Esophagus (tissue), 2 donors: Measurements from ENCODE around the gene NLGN2. TPM values are rescaled to one million over a fixed set of nuclear protein-coding genes. Genes with fewer than 3 reads are reported as not detected.

ENCODE experiments used
- H3K27ac ChIP-seq, 2 donors: one replicate each; pipeline ENCODE4 v1.5.1; 2013; ENCODE audit warnings: low read depth in 2 of 2, mild to moderate bottlenecking in 2 of 2, inconsistent platforms in 1 of 2, low read length in 1 of 2, moderate library complexity in 1 of 2
- H3K27me3 ChIP-seq, 2 donors: one replicate each; pipeline ENCODE4 v1.6.1; 2013; ENCODE audit warnings: low read length in 2 of 2, control low read depth in 1 of 2, mild to moderate bottlenecking in 1 of 2; ENCODE audit not compliant: insufficient read depth in 2 of 2, control insufficient read depth in 1 of 2
- H3K36me3 ChIP-seq, 2 donors: one replicate each; pipeline ENCODE4 v1.6.1; 2013; ENCODE audit warnings: low read length in 1 of 2; ENCODE audit not compliant: control insufficient read depth in 2 of 2, insufficient read depth in 2 of 2
- H3K4me1 ChIP-seq, 2 donors: one replicate each; pipeline ENCODE4 v1.6.1; 2013; ENCODE audit warnings: low read length in 1 of 2; ENCODE audit not compliant: control insufficient read depth in 2 of 2, insufficient read depth in 2 of 2
- H3K4me3 ChIP-seq, 2 donors: one replicate each; pipeline ENCODE4 v1.5.1; 2013; ENCODE audit warnings: low read length in 2 of 2, mild to moderate bottlenecking in 2 of 2, low read depth in 1 of 2, moderate library complexity in 1 of 2
- H3K9me3 ChIP-seq, 2 donors: one replicate each; pipeline ENCODE4 v1.6.1; 2013; ENCODE audit warnings: mild to moderate bottlenecking in 2 of 2, low read depth in 1 of 2, low read length in 1 of 2, moderate library complexity in 1 of 2; ENCODE audit not compliant: control insufficient read depth in 2 of 2, insufficient read depth in 1 of 2
- WGBS, 2 donors: extraction: QIAGEN DNeasy Blood & Tissue Kit; methylation state at CpG; one replicate each; pipeline ENCODE4 v1.1.7; 2013; 5-methylcytosine and 5-hydroxymethylcytosine counted together
- polyA plus RNA-seq, 2 donors: library from polyadenylated mRNA; stranded (reverse); fragments of 200-250 nt; gene quantifications; one replicate each; pipeline ENCODE4 v1.2.3, GENCODE V29; 2013
- donor health status: healthy with polysubstance abuse.
- donor health status: Bipolar disorder and iron deficiency.

NLGN2 gene
- polyA plus RNA-seq, 2 donors, result 4.2 to 5.5 TPM

DNA sequence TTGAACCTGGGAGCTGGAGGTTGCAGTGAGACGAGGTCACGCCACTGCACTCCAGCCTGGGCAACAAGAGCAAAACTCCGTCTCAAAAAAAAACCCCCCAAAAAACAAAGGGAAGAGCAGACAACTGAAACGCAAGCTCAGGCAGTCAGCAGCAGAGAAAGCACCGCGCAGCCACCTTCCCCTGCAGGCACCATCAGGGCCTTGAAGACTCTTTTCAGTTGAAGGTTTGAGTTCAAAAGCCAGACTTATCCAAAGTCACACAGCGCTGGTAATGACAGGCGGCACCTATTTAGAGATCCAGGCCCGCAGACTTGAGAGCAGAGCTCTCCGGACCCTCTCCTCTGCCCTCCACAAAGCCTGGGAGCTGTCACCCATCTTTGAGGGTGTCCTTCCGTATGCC, 60.6 kb downstream of the NLGN2 start:
- Histone ChIP-seq H3K4me3 (no peak overlapping the region), H3K27me3 (no peaks in the 10 kb centered on the region), H3K36me3 (peaks cover 0 to 21% of the 10 kb centered on the region in 2 donors), H3K27ac (no peak overlapping the region), H3K9me3 (peaks cover 0 to 2% of the 10 kb centered on the region in 2 donors), H3K4me1 (peaks cover 0 to 3% of the 10 kb centered on the region in 2 donors)
- 88 to 93% methylated on average over 11 of the region's 11 CpGs for WGBS, 2 donors

DNA sequence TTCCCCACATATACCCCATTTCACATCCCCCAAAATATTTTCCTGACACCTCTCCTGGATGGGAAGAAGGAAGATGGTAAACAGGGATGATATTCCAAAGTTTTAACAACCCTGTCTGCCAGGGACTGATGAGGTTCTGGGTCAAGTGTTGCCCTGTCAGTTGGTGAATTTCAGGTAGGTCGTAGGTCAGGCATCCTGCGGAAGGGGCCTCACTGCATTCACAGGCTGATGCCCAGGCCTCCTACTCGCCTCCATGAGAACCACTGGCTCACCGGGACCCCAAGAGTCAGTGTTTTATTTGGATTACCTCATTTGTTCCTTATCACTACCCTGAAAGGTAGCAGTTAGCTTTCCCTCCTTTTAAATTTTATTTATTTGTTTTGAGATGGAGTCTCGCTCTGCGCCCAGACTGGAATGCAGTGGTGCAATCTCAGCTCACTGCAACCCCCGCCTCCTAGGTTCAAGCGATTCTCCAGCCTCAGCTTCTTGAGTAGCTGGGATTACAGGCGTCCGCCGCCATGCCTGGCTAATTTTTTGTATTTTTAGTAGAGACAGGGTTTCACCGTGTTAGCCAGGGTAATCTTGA, 61.3 kb downstream of the NLGN2 start:
- Histone ChIP-seq H3K4me3 (no peak overlapping the region), H3K4me1 (peaks cover 0 to 3% of the 10 kb centered on the region in 2 donors), H3K27ac (no peak overlapping the region), H3K9me3 (peaks cover 0 to 2% of the 10 kb centered on the region in 2 donors), H3K27me3 (no peaks in the 10 kb centered on the region), H3K36me3 (peaks cover 0 to 15% of the 10 kb centered on the region in 2 donors)
- WGBS, 2 donors, result 77 to 82% methylated on average over 12 of the region's 12 CpGs

Other genes with a start within 250 kb of the NLGN2 start
- 1 to 10 TPM in 1 of 2 donors, under 1 TPM in 1; 0.84 to 2.0 TPM for gene ASGR1, start 228.5 kb upstream of the NLGN2 start, polyA plus RNA-seq
- gene DLG4, start 188.0 kb upstream of the NLGN2 start, polyA plus RNA-seq, result 10 to 100 TPM in 1 of 2 donors, 1 to 10 TPM in 1; 3.2 to 11.8 TPM
- gene ACADVL, start 187.9 kb upstream of the NLGN2 start, polyA plus RNA-seq, result 100 to 1,000 TPM; 484 to 979 TPM
- 10 to 100 TPM; 20.8 to 32.2 TPM for gene DVL2, start 173.3 kb upstream of the NLGN2 start, polyA plus RNA-seq
- gene PHF23, start 168.4 kb upstream of the NLGN2 start, polyA plus RNA-seq, result 10 to 100 TPM; 22.4 to 29.6 TPM
- 100 to 1,000 TPM; 354 to 393 TPM for gene GABARAP, start 165.4 kb upstream of the NLGN2 start, polyA plus RNA-seq
- gene CTDNEP1, start 156.1 kb upstream of the NLGN2 start, polyA plus RNA-seq, result 10 to 100 TPM; 42.4 to 58.5 TPM
- gene ELP5, start 155.6 kb upstream of the NLGN2 start, polyA plus RNA-seq, result 10 to 100 TPM; 14.7 to 39.0 TPM
- 100 to 1,000 TPM; 271 to 275 TPM for gene CLDN7, start 145.4 kb upstream of the NLGN2 start, polyA plus RNA-seq
- 1 to 10 TPM; 5.4 to 7.6 TPM for gene SLC2A4, start 126.1 kb upstream of the NLGN2 start, polyA plus RNA-seq
- gene YBX2, start 113.2 kb upstream of the NLGN2 start, polyA plus RNA-seq, result 10 to 100 TPM in 1 of 2 donors, 1 to 10 TPM in 1; 2.8 to 13.0 TPM
- 100 to 1,000 TPM; 597 to 599 TPM for gene EIF5A, start 100.2 kb upstream of the NLGN2 start, polyA plus RNA-seq
- gene GPS2, start 92.5 kb upstream of the NLGN2 start, polyA plus RNA-seq, result 10 to 100 TPM; 54.5 to 56.5 TPM
- gene NEURL4, start 78.5 kb upstream of the NLGN2 start, polyA plus RNA-seq, result 10 to 100 TPM; 15.7 to 32.1 TPM
- 1 to 10 TPM; 5.3 to 9.7 TPM for gene ACAP1, start 71.3 kb upstream of the NLGN2 start, polyA plus RNA-seq
- gene KCTD11, start 55.7 kb upstream of the NLGN2 start, polyA plus RNA-seq, result 10 to 100 TPM; 39.3 to 75.9 TPM
- gene TMEM95, start 52.7 kb upstream of the NLGN2 start, polyA plus RNA-seq, result under 1 TPM in 1 of 2 donors, not detected in 1; 0.18 TPM
- 1 to 10 TPM; 6.1 to 9.3 TPM for gene TNK1, start 26.8 kb upstream of the NLGN2 start, polyA plus RNA-seq
- 10 to 100 TPM; 24.7 to 31.0 TPM for gene PLSCR3, start 13.3 kb upstream of the NLGN2 start, polyA plus RNA-seq
- 100 to 1,000 TPM; 105 to 158 TPM for gene TMEM256, start 3.7 kb upstream of the NLGN2 start, polyA plus RNA-seq
- not detected for gene SPEM1, start 12.5 kb downstream of the NLGN2 start, polyA plus RNA-seq
- gene SPEM2, start 17.8 kb downstream of the NLGN2 start, polyA plus RNA-seq, result not detected
- gene SPEM3, start 21.0 kb downstream of the NLGN2 start, polyA plus RNA-seq, result not detected
- 1 to 10 TPM; 6.8 to 9.8 TPM for gene TMEM102, start 27.6 kb downstream of the NLGN2 start, polyA plus RNA-seq
- gene FGF11, start 31.7 kb downstream of the NLGN2 start, polyA plus RNA-seq, result 10 to 100 TPM in 1 of 2 donors, 1 to 10 TPM in 1; 5.6 to 16.5 TPM
- 1 to 10 TPM; 7.0 to 7.4 TPM for gene CHRNB1, start 37.2 kb downstream of the NLGN2 start, polyA plus RNA-seq
- gene ZBTB4, start 71.8 kb downstream of the NLGN2 start, polyA plus RNA-seq, result 10 to 100 TPM; 15.5 to 19.1 TPM
- under 1 TPM in 1 of 2 donors, not detected in 1; 0.01 TPM for gene SLC35G6, start 73.6 kb downstream of the NLGN2 start, polyA plus RNA-seq
- 10 to 100 TPM; 33.8 to 56.6 TPM for gene POLR2A, start 76.5 kb downstream of the NLGN2 start, polyA plus RNA-seq
- 10 to 100 TPM in 1 of 2 donors, 1 to 10 TPM in 1; 8.0 to 13.0 TPM for gene TNFSF12, start 141.2 kb downstream of the NLGN2 start, polyA plus RNA-seq
- gene TNFSF13, start 150.9 kb downstream of the NLGN2 start, polyA plus RNA-seq, result 1 to 10 TPM; 5.4 to 5.6 TPM
- gene SENP3, start 154.1 kb downstream of the NLGN2 start, polyA plus RNA-seq, result 10 to 100 TPM; 21.6 to 33.6 TPM
- 10 to 100 TPM; 30.5 to 62.4 TPM for gene CD68, start 171.8 kb downstream of the NLGN2 start, polyA plus RNA-seq
- gene MPDU1, start 176.0 kb downstream of the NLGN2 start, polyA plus RNA-seq, result 10 to 100 TPM; 56.9 to 60.0 TPM
- gene SOX15, start 182.2 kb downstream of the NLGN2 start, polyA plus RNA-seq, result 10 to 100 TPM; 73.3 to 94.3 TPM
- gene FXR2, start 207.1 kb downstream of the NLGN2 start, polyA plus RNA-seq, result 10 to 100 TPM; 14.7 to 19.0 TPM
- 10 to 100 TPM; 54.0 to 61.2 TPM for gene SAT2, start 220.0 kb downstream of the NLGN2 start, polyA plus RNA-seq
- gene SHBG, start 222.3 kb downstream of the NLGN2 start, polyA plus RNA-seq, result under 1 TPM in 1 of 2 donors, not detected in 1; 0.14 TPM
- under 1 TPM; 0.24 to 0.51 TPM for gene ATP1B2, start 243.1 kb downstream of the NLGN2 start, polyA plus RNA-seq